ENCODE measurements around the gene GTPBP2.

Gene GTPBP2

GRCh38 chr6:43575772-43576551, 53.1 kb downstream of the GTPBP2 start, which contains the start of the genes POLH and XPO5 (continued):
- no peak for TF ChIP-seq ZNF645 (tag by site-specific recombination; IDR thresholded peaks at IDR 0.05)
- no peak for TF ChIP-seq ZBTB7A (tag by site-specific recombination; IDR thresholded peaks at IDR 0.05; ENCODE audit: low read depth)
- no peak; the same call in 1 of the 2 replicates for TF ChIP-seq ZNF2 (tag by site-specific recombination; IDR thresholded peaks at IDR 0.05)
- TF ChIP-seq ZNF391 (tag by site-specific recombination; IDR thresholded peaks at IDR 0.05; ENCODE audit: borderline replicate concordance, low read depth), result no peak; the same call in 1 of the 2 replicates
- TF ChIP-seq PATZ1 (tag by site-specific recombination; IDR thresholded peaks at IDR 0.05), result peak; percentile 92
- TF ChIP-seq ZNF184 (tag by site-specific recombination; IDR thresholded peaks at IDR 0.05), result no peak
- no peak for TF ChIP-seq ZNF214 (tag by site-specific recombination; IDR thresholded peaks at IDR 0.05; ENCODE audit: borderline replicate concordance)
- no peak for TF ChIP-seq ZNF114 (tag by site-specific recombination; IDR thresholded peaks at IDR 0.05)
- TF ChIP-seq ZNF843 (tag by site-specific recombination; IDR thresholded peaks at IDR 0.05), result no peak
- no peak for TF ChIP-seq ZNF426 (tag by site-specific recombination; IDR thresholded peaks at IDR 0.05)
- no peak for TF ChIP-seq ZNF677 (tag by site-specific recombination; IDR thresholded peaks at IDR 0.05)
- no peak for TF ChIP-seq ZNF624 (tag by site-specific recombination; IDR thresholded peaks at IDR 0.05)
- no peak for TF ChIP-seq SCRT2 (tag by site-specific recombination; IDR thresholded peaks at IDR 0.05)
- no peak; the same call in 1 of the 2 replicates for TF ChIP-seq KLF7 (tag by site-specific recombination; IDR thresholded peaks at IDR 0.05; ENCODE audit: borderline replicate concordance)
- no peak for TF ChIP-seq ZNF518A (tag by site-specific recombination; conservative IDR thresholded peaks at IDR 0.05; ENCODE audit: low read depth)
- no peak for TF ChIP-seq ZSCAN5A (tag by site-specific recombination; IDR thresholded peaks at IDR 0.05)
- TF ChIP-seq KLF17 (tag by site-specific recombination; IDR thresholded peaks at IDR 0.05), result no peak
- TF ChIP-seq ZSCAN16 (tag by site-specific recombination; IDR thresholded peaks at IDR 0.05), result no peak
- no peak for TF ChIP-seq ZNF366 (tag by site-specific recombination; conservative IDR thresholded peaks at IDR 0.05)
- TF ChIP-seq ZNF561 (tag by site-specific recombination; IDR thresholded peaks at IDR 0.05; ENCODE audit: borderline replicate concordance), result peak; percentile 80
- TF ChIP-seq GLI2 (tag by site-specific recombination; IDR thresholded peaks at IDR 0.05; ENCODE audit: borderline replicate concordance, low read depth), result no peak
- no peak for TF ChIP-seq ZNF514 (tag by site-specific recombination; IDR thresholded peaks at IDR 0.05)
- no peak for TF ChIP-seq ZNF664 (tag by site-specific recombination; IDR thresholded peaks at IDR 0.05)
- TF ChIP-seq ZNF600 (tag by site-specific recombination; IDR thresholded peaks at IDR 0.05), result no peak; the same call in 1 of the 2 replicates
- no peak for TF ChIP-seq ZNF239 (tag by site-specific recombination; IDR thresholded peaks at IDR 0.05)
- no peak for TF ChIP-seq ZNF148 (tag by site-specific recombination; IDR thresholded peaks at IDR 0.05; ENCODE audit: borderline replicate concordance)
